WI38 (cell line): ENCODE data around the gene NCOA6.

ENCODE experiments used
- H3K4me3 ChIP-seq: 2 replicates; pipeline ENCODE4 v1.5.1; 2011; ENCODE audit warnings: low read depth, mild to moderate bottlenecking, control low read depth, low read length
- TF ChIP-seq, protein P1 (sequence below): IDR thresholded peaks from 2 replicates; pipeline ENCODE4 v1.5.1; 2012; ENCODE audit warnings: low read depth, mild to moderate bottlenecking, control low read depth, low read length

The NCOA6 gene

DNA sequence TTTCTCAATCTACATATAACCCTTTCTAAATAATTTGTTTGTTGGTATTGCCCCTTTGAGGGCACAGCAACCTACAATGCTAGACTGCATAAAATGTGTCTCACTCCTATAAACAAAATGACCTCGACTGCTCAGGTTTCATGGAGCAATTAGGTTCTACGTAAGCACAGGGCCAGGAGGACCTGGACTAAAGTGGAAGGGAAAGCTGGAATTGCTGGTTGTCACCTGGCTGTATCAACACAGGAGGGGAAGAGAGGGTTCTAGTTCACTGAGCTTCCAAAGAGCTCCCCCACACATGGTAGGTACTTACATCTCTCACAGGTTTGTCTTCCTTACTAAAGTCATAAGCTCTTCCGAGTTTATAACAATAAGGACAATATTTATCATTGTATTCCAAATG is 51.0 kb downstream of the NCOA6 start:
- no peak overlapping the region for H3K4me3 ChIP-seq
- TF ChIP-seq, protein P1, sequence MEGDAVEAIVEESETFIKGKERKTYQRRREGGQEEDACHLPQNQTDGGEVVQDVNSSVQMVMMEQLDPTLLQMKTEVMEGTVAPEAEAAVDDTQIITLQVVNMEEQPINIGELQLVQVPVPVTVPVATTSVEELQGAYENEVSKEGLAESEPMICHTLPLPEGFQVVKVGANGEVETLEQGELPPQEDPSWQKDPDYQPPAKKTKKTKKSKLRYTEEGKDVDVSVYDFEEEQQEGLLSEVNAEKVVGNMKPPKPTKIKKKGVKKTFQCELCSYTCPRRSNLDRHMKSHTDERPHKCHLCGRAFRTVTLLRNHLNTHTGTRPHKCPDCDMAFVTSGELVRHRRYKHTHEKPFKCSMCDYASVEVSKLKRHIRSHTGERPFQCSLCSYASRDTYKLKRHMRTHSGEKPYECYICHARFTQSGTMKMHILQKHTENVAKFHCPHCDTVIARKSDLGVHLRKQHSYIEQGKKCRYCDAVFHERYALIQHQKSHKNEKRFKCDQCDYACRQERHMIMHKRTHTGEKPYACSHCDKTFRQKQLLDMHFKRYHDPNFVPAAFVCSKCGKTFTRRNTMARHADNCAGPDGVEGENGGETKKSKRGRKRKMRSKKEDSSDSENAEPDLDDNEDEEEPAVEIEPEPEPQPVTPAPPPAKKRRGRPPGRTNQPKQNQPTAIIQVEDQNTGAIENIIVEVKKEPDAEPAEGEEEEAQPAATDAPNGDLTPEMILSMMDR, result no peak

DNA sequence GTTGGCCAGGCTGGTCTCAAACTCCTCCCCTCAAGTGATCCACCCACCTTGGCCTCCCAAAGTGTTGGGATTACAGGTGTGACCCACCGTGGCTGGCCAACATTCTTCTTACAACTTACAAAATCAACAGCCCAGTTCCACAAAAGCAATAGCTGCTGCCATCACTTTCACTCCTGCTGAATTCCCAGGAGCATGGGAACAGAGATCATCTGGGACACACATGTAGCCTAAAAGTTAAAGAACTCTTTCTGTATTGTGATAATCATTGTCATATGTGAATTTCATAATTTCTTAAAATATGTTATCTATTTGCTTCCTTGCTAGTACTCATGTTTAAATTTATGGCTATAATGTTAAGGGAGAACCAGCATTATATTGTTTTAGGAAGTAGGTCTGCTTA is 51.7 kb downstream of the NCOA6 start:
- TF ChIP-seq, protein P1, result no peak
- H3K4me3 ChIP-seq, result no peak overlapping the region

DNA sequence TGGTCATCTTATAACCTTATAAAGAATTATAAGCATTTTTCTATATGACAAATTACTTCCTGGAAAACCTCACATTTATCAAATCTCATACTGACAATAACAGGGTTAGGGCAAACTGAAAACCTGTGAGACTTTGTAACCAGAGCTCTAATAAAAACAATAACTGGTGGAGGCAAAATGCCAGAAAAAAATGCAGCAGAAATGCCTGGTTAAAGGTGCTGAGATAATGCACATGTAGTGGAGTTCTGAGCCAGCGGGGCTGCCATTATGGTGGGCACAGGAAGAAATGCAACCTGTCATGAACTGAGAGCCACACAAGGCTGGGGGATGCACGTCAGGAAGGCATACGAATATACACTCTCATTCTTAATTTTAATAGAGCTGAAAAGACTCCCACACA is 53.0 kb downstream of the NCOA6 start:
- TF ChIP-seq, protein P1, result no peak
- H3K4me3 ChIP-seq, result no peak overlapping the region

DNA sequence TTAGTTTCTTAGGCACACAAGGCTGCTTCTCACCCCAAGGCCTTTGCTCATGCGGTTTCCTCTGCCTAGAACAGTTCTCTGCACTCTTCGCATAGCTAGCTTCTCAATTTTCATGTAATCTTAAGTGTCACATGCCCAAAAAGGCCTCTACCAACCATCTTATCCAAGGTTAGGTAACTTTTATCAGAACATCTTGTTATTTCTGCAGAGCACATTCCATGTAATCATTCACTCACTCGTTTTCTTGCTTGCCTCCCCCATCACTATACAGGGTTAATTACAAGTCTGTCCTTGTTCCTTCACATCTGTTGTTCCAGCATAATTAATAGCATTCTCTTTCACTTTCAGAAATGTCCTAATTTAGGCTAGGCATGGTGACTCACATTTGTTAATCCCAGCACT is 53.8 kb downstream of the NCOA6 start:
- no peak overlapping the region for H3K4me3 ChIP-seq
- TF ChIP-seq, protein P1, result no peak

DNA sequence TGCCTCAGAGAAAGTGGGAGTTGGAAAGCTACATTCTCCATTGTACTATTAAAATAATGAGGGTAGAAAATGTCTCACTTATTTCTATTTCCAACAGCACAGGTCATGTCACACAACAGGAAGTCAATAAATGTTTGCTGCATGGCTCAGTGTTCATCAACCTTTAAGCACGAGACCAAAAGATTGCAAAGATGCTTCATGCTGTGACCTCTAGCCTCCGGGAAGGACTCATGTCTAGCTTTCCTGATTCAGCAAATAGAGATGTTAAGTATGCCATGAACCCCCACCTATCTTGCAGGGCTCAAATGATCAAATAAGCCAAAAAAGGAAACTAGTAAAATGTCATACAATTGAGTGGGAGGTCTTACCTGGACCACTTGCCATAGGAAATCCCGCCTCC is 57.4 kb downstream of the NCOA6 start:
- TF ChIP-seq, protein P1, result no peak

DNA sequence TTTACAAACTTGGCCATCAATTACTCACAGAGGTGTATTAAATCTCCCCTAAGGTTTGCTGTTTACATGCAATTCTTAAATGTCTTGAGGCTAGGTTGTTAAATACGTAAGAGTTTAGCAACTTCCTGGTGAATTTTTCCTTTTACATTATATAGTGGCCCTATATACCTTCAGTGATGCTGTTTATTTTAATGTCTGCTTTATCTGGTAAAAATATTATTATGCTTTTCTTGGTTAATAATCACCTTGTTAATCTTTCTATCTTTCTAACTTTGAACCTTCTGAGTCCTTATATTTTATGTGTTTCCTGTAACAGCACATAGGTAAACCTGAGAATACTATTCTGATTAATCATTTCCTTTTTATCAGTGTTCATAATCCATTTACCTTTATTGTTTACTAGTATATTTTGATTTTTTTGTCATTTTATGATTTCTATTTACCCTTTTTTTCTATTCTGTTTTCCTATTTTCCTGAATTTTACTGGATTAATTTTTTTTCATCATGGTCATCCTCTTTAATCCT is 63.4 kb downstream of the NCOA6 start:
- H3K4me3 ChIP-seq, result no peak overlapping the region
- TF ChIP-seq, protein P1, result no peak

More for the DNA sequence above, 57.4 kb downstream of the NCOA6 start:
- H3K4me3 ChIP-seq, result no peak overlapping the region

DNA sequence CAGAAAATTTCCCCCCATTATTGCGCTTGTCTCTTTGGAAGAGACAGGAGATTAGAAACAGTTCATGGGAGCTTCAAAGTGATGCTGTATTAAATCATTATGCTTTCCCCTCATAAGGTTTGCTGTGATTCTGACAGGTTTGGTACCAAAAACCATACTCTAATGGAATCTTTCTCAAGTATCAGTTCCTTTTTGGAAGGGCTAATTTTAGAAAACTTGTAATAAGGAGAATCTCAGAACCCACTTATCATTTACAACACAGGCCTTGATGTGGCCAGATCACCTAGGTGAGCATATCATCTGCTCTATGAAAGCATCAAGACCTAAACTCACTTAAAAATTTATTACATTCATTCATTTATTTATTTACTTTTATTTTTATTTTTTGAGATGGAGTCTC is 70.1 kb downstream of the NCOA6 start:
- no peak overlapping the region for H3K4me3 ChIP-seq
- TF ChIP-seq, protein P1, result no peak
